Transverse colon (tissue), 4 donors: ENCODE results near the gene LSM6. TPM values are rescaled to one million over a fixed set of nuclear protein-coding genes. Genes with fewer than 3 reads are reported as not detected.
A peak's percentile ranks its signal among the peaks of the same experiment; 100 is the strongest.

Experiments used
- DNase-seq: peaks from one replicate; pipeline ENCODE4 v3.0.0-alpha.2; 2019
- H3K27ac ChIP-seq, 4 donors: fragments of 200-600 bp; sonication (generic); 2 replicates each; pipeline ENCODE4 v1.5.1; 2016 to 2018; ENCODE audit warnings: inconsistent platforms in 4 of 4
- H3K27me3 ChIP-seq: fragments of 200-600 bp; sonication (generic); 2 replicates; pipeline ENCODE4 v1.5.1; 2017; ENCODE audit warnings: inconsistent platforms
- H3K36me3 ChIP-seq, 4 donors: fragments of 200-600 bp; sonication (generic); 2 replicates each; pipeline ENCODE4 v1.5.1; 2017 to 2019; ENCODE audit warnings: inconsistent platforms in 4 of 4
- H3K4me1 ChIP-seq, 4 donors: fragments of 200-600 bp; sonication (generic); 2 replicates each; pipeline ENCODE4 v1.5.1; 2017 to 2020; ENCODE audit warnings: inconsistent platforms in 4 of 4
- H3K4me3 ChIP-seq, 4 donors: fragments of 200-600 bp; sonication (generic); 1 replicate in 1 of 4; 2 replicates in 3 of 4; pipeline versions ENCODE4 v1.5.1 to v1.6.1; 2017 to 2019; ENCODE audit warnings: inconsistent platforms in 4 of 4
- H3K9me3 ChIP-seq, 2 donors: fragments of 200-600 bp; sonication (generic); 2 replicates each; pipeline ENCODE4 v1.5.1; 2017 to 2019; ENCODE audit warnings: inconsistent platforms in 2 of 2
- EP300 ChIP-seq: sonication (generic); formaldehyde crosslinking; IDR thresholded peaks from one replicate; pipeline ENCODE4 v1.6.1; 2017; ENCODE audit warnings: antibody characterized with exemption, low read depth
- POLR2A ChIP-seq: fragments of 450-650 bp; IDR thresholded peaks from one replicate; pipeline ENCODE4 v1.6.1; 2016; ENCODE audit warnings: antibody characterized with exemption, mild to moderate bottlenecking, moderate library complexity
- POLR2AphosphoS5 ChIP-seq, 3 donors: sonication (generic); formaldehyde crosslinking; IDR thresholded peaks; one replicate each; pipeline ENCODE4 v1.6.1; 2016; ENCODE audit warnings: antibody characterized with exemption in 3 of 3
- WGBS, 2 donors: methylation state at CpG; one replicate each; pipeline ENCODE4 v1.1.5; 2018; ENCODE audit warnings: low coverage in 1 of 2; 5-methylcytosine and 5-hydroxymethylcytosine counted together
- in situ Hi-C, 4 donors: fragments of 200-750 bp; cut with MboI; loops; one replicate each; pipeline versions ENCODE4 v1.15.0 to v1.15.1; 2017; ENCODE audit warnings: low sequenced_read_pairs in 3 of 4, low pct_ligation_motif_present in 1 of 4, low pct_unique_long_range_greater_than_20kb in 1 of 4
- intact Hi-C: fragments of 100-400 bp; cut with DNase I; formaldehyde crosslinking; loops from one replicate; pipeline ENCODE4 v1.15.1; 2023; ENCODE audit warnings: low total_unique reads
- total RNA-seq, 4 donors: library from RNA; depleted of rRNA; stranded (reverse); fragments of >200 nt; gene quantifications; one replicate each; pipeline ENCODE4 v1.1.0, GENCODE V29; 2016
- TF ChIP-seq, protein P1 (sequence below), 5 experiments: fragments of 200-600 bp in 3 of 5; fragments of 450-650 bp in 2 of 5; sonication (generic) in 3 of 5; IDR thresholded peaks; 1 replicate in 2 of 5; 2 replicates in 3 of 5; pipeline ENCODE4 v1.5.1; 2016 to 2017; ENCODE audit warnings: antibody characterized with exemption in 5 of 5, inconsistent platforms in 3 of 5, mild to moderate bottlenecking in 2 of 5, moderate library complexity in 1 of 5

The LSM6 gene
- total RNA-seq, 4 donors from 2014 or later: 1.9 to 33.2 (median 24.4) TPM

DNA sequence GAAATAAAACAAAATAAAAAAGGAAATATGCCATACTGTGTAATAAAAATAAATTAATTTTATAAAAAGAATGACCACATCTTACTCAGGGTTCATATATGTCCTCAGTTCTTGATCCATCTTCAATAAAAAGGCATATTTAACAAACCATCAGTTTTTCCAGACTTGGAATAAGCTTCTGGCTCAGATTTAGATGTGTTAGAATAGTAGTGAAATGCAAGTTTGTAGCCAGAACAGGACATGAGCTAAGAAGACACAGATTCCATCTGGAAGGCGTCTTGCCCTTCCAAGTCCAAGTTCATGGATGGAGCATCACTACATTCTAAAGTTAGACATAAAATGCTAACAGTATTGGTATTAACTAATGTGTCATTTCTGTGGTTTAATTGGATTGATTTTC is 10.3 kb upstream of the LSM6 start:
- intact Hi-C loops (no loop called here), in situ Hi-C loops (no loop called here)
- H3K9me3 ChIP-seq: peaks cover 3 to 11% of the 10 kb centered on the region in 2 donors
- no peaks in the 10 kb centered on the region for H3K27me3 ChIP-seq
- TF ChIP-seq POLR2AphosphoS5 (IDR thresholded peaks at IDR 0.05): no peak
- TF ChIP-seq, protein P1, sequence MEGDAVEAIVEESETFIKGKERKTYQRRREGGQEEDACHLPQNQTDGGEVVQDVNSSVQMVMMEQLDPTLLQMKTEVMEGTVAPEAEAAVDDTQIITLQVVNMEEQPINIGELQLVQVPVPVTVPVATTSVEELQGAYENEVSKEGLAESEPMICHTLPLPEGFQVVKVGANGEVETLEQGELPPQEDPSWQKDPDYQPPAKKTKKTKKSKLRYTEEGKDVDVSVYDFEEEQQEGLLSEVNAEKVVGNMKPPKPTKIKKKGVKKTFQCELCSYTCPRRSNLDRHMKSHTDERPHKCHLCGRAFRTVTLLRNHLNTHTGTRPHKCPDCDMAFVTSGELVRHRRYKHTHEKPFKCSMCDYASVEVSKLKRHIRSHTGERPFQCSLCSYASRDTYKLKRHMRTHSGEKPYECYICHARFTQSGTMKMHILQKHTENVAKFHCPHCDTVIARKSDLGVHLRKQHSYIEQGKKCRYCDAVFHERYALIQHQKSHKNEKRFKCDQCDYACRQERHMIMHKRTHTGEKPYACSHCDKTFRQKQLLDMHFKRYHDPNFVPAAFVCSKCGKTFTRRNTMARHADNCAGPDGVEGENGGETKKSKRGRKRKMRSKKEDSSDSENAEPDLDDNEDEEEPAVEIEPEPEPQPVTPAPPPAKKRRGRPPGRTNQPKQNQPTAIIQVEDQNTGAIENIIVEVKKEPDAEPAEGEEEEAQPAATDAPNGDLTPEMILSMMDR (IDR thresholded peaks at IDR 0.05): no peak
- TF ChIP-seq EP300: no peak
- no peak for TF ChIP-seq POLR2A
- no peak for DNase-seq
- H3K27ac ChIP-seq: no peak overlapping the region
- H3K4me1 ChIP-seq: no peaks in the 10 kb centered on the region
- WGBS, 2 donors: 89% methylated on average over 1 of the region's 1 CpG; no CpG with 5 or more reads in 1 of the 2 donors
- H3K4me3 ChIP-seq: no peak overlapping the region
- H3K36me3 ChIP-seq: no peaks in the 10 kb centered on the region

DNA sequence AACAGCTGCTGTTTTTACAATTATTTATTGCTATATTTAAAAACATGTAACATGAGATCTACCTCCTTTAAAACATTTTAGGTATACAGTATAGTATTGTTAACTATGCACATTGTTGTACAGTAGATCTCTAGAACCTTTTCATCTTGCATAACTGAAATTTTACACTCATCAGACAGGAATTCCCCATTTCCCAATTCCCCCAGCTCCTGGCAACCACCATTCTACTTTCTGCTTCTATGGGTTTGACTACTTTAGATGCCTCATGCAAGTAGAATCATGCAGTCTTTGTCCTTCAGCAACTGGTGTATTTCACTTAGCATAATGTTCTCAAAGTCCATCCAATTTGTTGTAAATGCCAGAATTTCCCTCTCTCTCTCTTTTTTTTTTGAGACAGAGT is 9.7 kb upstream of the LSM6 start:
- Histone ChIP-seq H3K4me1 (no peaks in the 10 kb centered on the region), H3K36me3 (no peaks in the 10 kb centered on the region), H3K27ac (no peak overlapping the region), H3K4me3 (no peak overlapping the region), H3K9me3 (peaks cover 3 to 11% of the 10 kb centered on the region in 2 donors), H3K27me3 (no peaks in the 10 kb centered on the region)
- no peak for DNase-seq
- in situ Hi-C loops: no loop called here
- intact Hi-C loops: no loop called here
- TF ChIP-seq, protein P1 (IDR thresholded peaks at IDR 0.05): no peak
- TF ChIP-seq POLR2A (no peak), EP300 (no peak), POLR2AphosphoS5 (IDR thresholded peaks at IDR 0.05) (no peak)

DNA sequence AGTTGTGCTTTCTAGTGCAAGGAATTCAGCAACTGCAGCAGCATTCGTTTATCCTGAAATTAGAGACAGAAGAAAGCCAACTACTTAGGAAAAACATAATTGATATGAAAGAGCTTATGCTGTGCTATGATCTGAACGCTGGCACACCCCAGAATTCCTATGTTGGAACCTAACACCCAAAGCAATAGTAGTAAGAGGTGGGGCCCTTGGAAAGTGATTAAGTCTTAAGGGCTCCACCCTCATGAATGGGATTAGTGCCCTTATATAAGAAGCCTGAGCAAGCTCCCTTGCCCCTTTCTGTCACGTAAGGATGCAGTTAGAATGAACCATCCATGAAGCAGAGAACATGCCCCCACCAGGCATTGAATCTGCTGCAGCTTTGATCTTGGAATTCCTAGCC is 5.4 kb upstream of the LSM6 start:
- no peak for DNase-seq
- Histone ChIP-seq H3K36me3 (no peaks in the 10 kb centered on the region), H3K9me3 (no peaks in the 10 kb centered on the region), H3K4me1 (peaks cover 0 to 8% (median 1%) of the 10 kb centered on the region in 4 donors), H3K27me3 (no peaks in the 10 kb centered on the region), H3K27ac (no peak overlapping the region), H3K4me3 (no peak overlapping the region)
- in situ Hi-C loops (no loop called here), intact Hi-C loops (no loop called here)
- TF ChIP-seq EP300 (no peak), POLR2AphosphoS5 (IDR thresholded peaks at IDR 0.05) (no peak), POLR2A (no peak)
- WGBS, 2 donors: 33 to 82% methylated on average over 1 to 3 of the region's 3 CpGs

DNA sequence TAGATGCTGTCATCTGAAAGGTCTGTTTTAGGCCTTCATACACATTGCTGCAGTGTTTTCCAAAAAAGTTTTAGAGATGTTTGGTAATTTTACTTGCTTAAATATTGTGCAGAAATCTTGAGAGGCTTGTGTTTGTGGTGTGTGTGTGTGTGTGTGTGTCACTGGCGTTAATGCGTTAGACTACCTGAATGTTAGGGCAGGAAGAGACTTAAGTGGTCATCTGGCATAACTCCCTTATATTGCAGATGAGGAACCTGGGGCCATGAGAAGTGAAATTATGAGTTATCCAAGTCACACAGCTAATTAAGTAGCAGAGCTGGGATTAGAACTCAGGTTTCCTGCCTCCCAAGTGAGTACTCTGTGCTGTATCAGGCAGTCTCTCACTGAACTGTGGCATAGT is 1.4 kb downstream of the LSM6 start:
- no peak for DNase-seq
- TF ChIP-seq, protein P1 (IDR thresholded peaks at IDR 0.05): no peak
- TF ChIP-seq POLR2AphosphoS5 (IDR thresholded peaks at IDR 0.05) (no peak), POLR2A (no peak), EP300 (no peak)
- in situ Hi-C loops (no loop called here), intact Hi-C loops (no loop called here)
- peak overlapping the region in 2 of 4 donors; percentile 80 to 88 for H3K4me3 ChIP-seq
- H3K4me1 ChIP-seq: peaks cover 5 to 46% (median 18%) of the 10 kb centered on the region in 4 donors
- H3K36me3 ChIP-seq: no peaks in the 10 kb centered on the region
- no peaks in the 10 kb centered on the region for H3K27me3 ChIP-seq
- WGBS, 2 donors: 69% methylated on average over 2 of the region's 2 CpGs; no CpG with 5 or more reads in 1 of the 2 donors
- H3K9me3 ChIP-seq: no peaks in the 10 kb centered on the region
- H3K27ac ChIP-seq: no peak overlapping the region

DNA sequence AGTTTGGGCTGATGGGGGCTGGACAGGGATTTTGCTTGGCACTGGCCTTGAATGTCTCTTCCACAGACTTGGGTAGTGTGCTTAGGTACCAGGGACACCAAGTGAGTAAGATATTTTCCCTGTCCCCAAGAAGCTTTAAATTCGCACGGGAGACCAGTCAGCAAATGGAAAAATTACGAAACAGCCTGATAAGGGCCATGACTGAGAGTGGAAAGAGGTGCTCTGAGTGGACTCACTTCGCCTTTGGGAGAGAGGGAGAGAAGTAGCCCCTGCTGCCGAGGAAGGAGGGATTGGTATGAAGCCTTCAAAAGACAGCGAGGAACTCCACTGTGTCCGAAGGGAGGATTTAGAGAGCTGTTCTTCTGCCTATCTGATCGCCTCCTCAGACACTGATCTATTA is 2.6 kb downstream of the LSM6 start:
- Histone ChIP-seq H3K4me1 (peaks cover 5 to 46% (median 18%) of the 10 kb centered on the region in 4 donors), H3K9me3 (no peaks in the 10 kb centered on the region), H3K4me3 (no peak overlapping the region), H3K27me3 (no peaks in the 10 kb centered on the region), H3K27ac (no peak overlapping the region), H3K36me3 (no peaks in the 10 kb centered on the region)
- no peak for TF ChIP-seq POLR2AphosphoS5 (IDR thresholded peaks at IDR 0.05)
- TF ChIP-seq, protein P1 (IDR thresholded peaks at IDR 0.05): no peak
- no peak for TF ChIP-seq EP300
- no peak for TF ChIP-seq POLR2A
- in situ Hi-C loops (no loop called here), intact Hi-C loops (no loop called here)
- DNase-seq: no peak
- 76% methylated on average over 4 to 8 of the region's 8 CpGs for WGBS, 2 donors
